Measurements from ENCODE around the gene RAB36.

DNA sequence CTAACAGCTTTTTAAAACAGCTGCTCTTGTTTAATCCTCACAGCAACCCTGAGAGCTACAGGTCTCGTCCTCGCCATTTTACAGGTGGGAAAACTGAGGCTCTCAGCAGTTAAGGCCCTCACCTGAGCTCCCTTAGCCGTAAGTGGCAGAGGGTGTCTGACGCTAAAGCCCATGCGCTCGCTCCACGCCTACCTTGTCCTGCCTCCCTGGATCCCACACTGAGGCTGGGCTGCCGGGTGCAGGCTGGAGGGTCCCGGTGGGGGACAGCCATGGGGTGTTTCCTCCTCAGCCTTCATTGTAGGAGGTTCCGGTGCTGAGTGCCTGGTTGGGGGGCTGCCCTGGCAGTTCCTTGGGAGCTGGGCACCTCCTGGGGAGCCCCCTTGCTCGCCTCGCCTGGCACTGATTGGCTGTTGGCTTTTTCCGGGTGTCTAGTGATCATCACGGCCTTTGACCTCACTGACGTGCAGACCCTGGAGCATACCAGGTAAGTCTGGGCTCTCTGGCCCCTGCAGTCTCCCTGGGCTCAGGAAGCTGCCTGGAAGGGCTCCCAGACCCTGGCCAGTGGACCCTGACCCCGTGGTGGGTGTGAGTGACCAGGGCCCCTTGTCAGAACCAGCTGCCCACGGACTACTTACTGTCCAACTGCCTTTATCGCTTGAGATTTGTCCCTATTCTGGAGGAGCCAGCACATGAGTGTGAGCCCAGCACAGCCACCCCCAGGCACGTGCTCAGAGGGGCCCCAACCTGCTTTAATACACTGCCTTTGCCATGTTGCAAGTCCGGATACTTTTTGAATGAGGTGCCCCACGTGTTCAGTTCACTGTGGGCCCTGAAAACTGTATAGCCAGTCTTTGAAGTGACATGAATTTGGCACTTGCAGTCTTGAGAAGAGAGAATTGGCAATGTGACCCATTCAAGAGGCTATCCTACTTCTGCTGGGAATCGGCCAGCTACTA is 12.6 kb downstream of the RAB36 start:
- no peak for TF ChIP-seq EZH2 (optimal IDR thresholded peaks at IDR 0.05; ENCODE audit: low read depth, low read length)
- TF ChIP-seq, protein P1, sequence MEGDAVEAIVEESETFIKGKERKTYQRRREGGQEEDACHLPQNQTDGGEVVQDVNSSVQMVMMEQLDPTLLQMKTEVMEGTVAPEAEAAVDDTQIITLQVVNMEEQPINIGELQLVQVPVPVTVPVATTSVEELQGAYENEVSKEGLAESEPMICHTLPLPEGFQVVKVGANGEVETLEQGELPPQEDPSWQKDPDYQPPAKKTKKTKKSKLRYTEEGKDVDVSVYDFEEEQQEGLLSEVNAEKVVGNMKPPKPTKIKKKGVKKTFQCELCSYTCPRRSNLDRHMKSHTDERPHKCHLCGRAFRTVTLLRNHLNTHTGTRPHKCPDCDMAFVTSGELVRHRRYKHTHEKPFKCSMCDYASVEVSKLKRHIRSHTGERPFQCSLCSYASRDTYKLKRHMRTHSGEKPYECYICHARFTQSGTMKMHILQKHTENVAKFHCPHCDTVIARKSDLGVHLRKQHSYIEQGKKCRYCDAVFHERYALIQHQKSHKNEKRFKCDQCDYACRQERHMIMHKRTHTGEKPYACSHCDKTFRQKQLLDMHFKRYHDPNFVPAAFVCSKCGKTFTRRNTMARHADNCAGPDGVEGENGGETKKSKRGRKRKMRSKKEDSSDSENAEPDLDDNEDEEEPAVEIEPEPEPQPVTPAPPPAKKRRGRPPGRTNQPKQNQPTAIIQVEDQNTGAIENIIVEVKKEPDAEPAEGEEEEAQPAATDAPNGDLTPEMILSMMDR (IDR thresholded peaks at IDR 0.05; ENCODE audit: low read length) = no peak
- no peak for TF ChIP-seq EZH2phosphoT487 (IDR thresholded peaks at IDR 0.05; ENCODE audit: low read length)
